Colonic mucosa (tissue), 4 donors: ENCODE data around the gene SPAAR. TPM values are rescaled to one million over a fixed set of nuclear protein-coding genes. Genes with fewer than 3 reads are reported as not detected.

ENCODE experiments used
- DNase-seq: peaks from one replicate; pipeline ENCODE4 v3.0.0-alpha.2; 2020
- H3K27ac ChIP-seq: fragments of 200-600 bp; one replicate; pipeline ENCODE4 v1.8.0; 2021
- H3K27me3 ChIP-seq: fragments of 200-600 bp; one replicate; pipeline ENCODE4 v1.8.0; 2021
- H3K36me3 ChIP-seq: fragments of 200-600 bp; one replicate; pipeline ENCODE4 v1.8.0; 2021
- H3K4me1 ChIP-seq: fragments of 200-600 bp; one replicate; pipeline ENCODE4 v1.8.0; 2021; ENCODE audit warnings: mild to moderate bottlenecking
- H3K4me3 ChIP-seq: fragments of 200-600 bp; one replicate; pipeline ENCODE4 v1.8.0; 2021
- H3K9ac ChIP-seq, 2 donors: one replicate each; pipeline ENCODE4 v1.7.0; 2013; ENCODE audit warnings: control low read depth in 2 of 2, low read depth in 2 of 2, low read length in 2 of 2
- H3K9me3 ChIP-seq: fragments of 200-600 bp; one replicate; pipeline ENCODE4 v1.8.0; 2021
- CTCF ChIP-seq: fragments of 200-600 bp; IDR thresholded peaks from one replicate; pipeline ENCODE4 v1.8.0; 2022; ENCODE audit warnings: antibody characterized with exemption, mild to moderate bottlenecking
- intact Hi-C: fragments of 100-400 bp; cut with DNase I; formaldehyde crosslinking; loops from one replicate; pipeline ENCODE4 v1.14.1; 2022
- total RNA-seq, 2 donors: library from RNA; stranded (reverse); fragmentation: NEBNext Ultra II Directional in 1 of 2; extraction: Animal tissue kit (Norgen Biotek cat#: 25700) in 1 of 2; gene quantifications; one replicate each; pipeline ENCODE4 v1.2.1, GENCODE V29; 2021
- donor health status: healthy.
- donor health status: DM: no; HTN: no; CAD: no.
- donor health status: DM: no; HTN: no; CAD: no.

The SPAAR gene
- total RNA-seq, 2 donors from 2014 or later: 1.1 to 2.6 TPM

- Histone ChIP-seq H3K27me3 (no peaks in the 10 kb centered on the region), H3K27ac (peak overlapping the region; percentile 73), H3K9ac (peak overlapping the region in 1 of 2 donors; percentile 26), H3K4me1 (peaks cover 14% of the 10 kb centered on the region), H3K36me3 (no peaks in the 10 kb centered on the region), H3K9me3 (no peaks in the 10 kb centered on the region), H3K4me3 (no peak overlapping the region)
- no peak for TF ChIP-seq CTCF
- DNase-seq: no peak
- intact Hi-C loops: no loop called here
Observed at GRCh38 chr9:35948451-35948850, 39.2 kb downstream of the SPAAR start.

GRCh38 chr9:35948901-35949318 is 39.6 kb downstream of the SPAAR start:
- H3K36me3 ChIP-seq: no peaks in the 10 kb centered on the region
- H3K4me3 ChIP-seq: no peak overlapping the region
- intact Hi-C loops: no loop called here
- no peak for TF ChIP-seq CTCF
- no peaks in the 10 kb centered on the region for H3K9me3 ChIP-seq
- peaks cover 14% of the 10 kb centered on the region for H3K4me1 ChIP-seq
- H3K27ac ChIP-seq: peak overlapping the region; percentile 73
- peak overlapping the region in 1 of 2 donors; percentile 78 for H3K9ac ChIP-seq
- no peaks in the 10 kb centered on the region for H3K27me3 ChIP-seq
- DNase-seq: peak; percentile 63

- Histone ChIP-seq H3K9me3 (no peaks in the 10 kb centered on the region), H3K27ac (no peak overlapping the region), H3K36me3 (no peaks in the 10 kb centered on the region), H3K27me3 (no peaks in the 10 kb centered on the region), H3K9ac (no peak overlapping the region), H3K4me3 (no peak overlapping the region), H3K4me1 (peaks cover 5% of the 10 kb centered on the region)
- no peak for DNase-seq
- TF ChIP-seq CTCF: no peak
- intact Hi-C loops: no loop called here
Observed at GRCh38 chr9:35951736-35952135, 42.4 kb downstream of the SPAAR start.

GRCh38 chr9:35952526-35953191 is 43.4 kb downstream of the SPAAR start:
- H3K27ac ChIP-seq: no peak overlapping the region

GRCh38 chr9:35954942-35955546 is 45.8 kb downstream of the SPAAR start:
- DNase-seq: peak; percentile 71
- intact Hi-C loops: no loop called here
- H3K9me3 ChIP-seq: no peaks in the 10 kb centered on the region
- peak; percentile 88 for TF ChIP-seq CTCF
- no peaks in the 10 kb centered on the region for H3K4me1 ChIP-seq
- H3K9ac ChIP-seq: no peak overlapping the region
- H3K27me3 ChIP-seq: no peaks in the 10 kb centered on the region
- H3K4me3 ChIP-seq: no peak overlapping the region
- H3K36me3 ChIP-seq: no peaks in the 10 kb centered on the region
- H3K27ac ChIP-seq: no peak overlapping the region

More at GRCh38 chr9:35952526-35953191, 43.4 kb downstream of the SPAAR start:
- DNase-seq: no peak
- TF ChIP-seq CTCF: no peak
- Histone ChIP-seq H3K27me3 (no peaks in the 10 kb centered on the region), H3K9ac (no peak overlapping the region), H3K9me3 (no peaks in the 10 kb centered on the region), H3K36me3 (no peaks in the 10 kb centered on the region), H3K4me3 (no peak overlapping the region), H3K4me1 (peaks cover 5% of the 10 kb centered on the region)
- intact Hi-C loops: no loop called here
